IgD-negative memory B cell (primary cell): Measurements from ENCODE around the gene ESRRG. TPM values are rescaled to one million over a fixed set of nuclear protein-coding genes. Genes with fewer than 3 reads are reported as not detected.
A peak's percentile ranks its signal among the peaks of the same experiment; 100 is the strongest.

ENCODE experiments used
- H3K27ac Mint-ChIP-seq, 3 donors: one replicate each; pipeline ENCODE4 v1.8.0; 2020 to 2022; ENCODE audit warnings: mild to moderate bottlenecking in 3 of 3, mixed read lengths in 3 of 3, moderate library complexity in 1 of 3
- H3K27me3 Mint-ChIP-seq: one replicate; pipeline ENCODE4 v1.8.0; 2021; ENCODE audit warnings: mixed read lengths
- H3K36me3 Mint-ChIP-seq: one replicate; pipeline ENCODE4 v1.8.0; 2020; ENCODE audit warnings: mild to moderate bottlenecking, mixed read lengths
- H3K4me1 Mint-ChIP-seq, 3 donors: one replicate each; pipeline ENCODE4 v1.8.0; 2020 to 2022; ENCODE audit warnings: mixed read lengths in 3 of 3, mild to moderate bottlenecking in 1 of 3
- H3K4me3 Mint-ChIP-seq, 4 donors: one replicate each; pipeline ENCODE4 v1.8.0; 2020 to 2022; ENCODE audit warnings: mild to moderate bottlenecking in 4 of 4, mixed read lengths in 4 of 4, moderate library complexity in 3 of 4
- H3K9me3 Mint-ChIP-seq, 3 donors: one replicate each; pipeline ENCODE4 v1.8.0; 2020 to 2021; ENCODE audit warnings: mixed read lengths in 3 of 3, mild to moderate bottlenecking in 1 of 3
- polyA plus RNA-seq: library from polyadenylated mRNA; unstranded; fragments of 300-500 nt; fragmentation: Illumina TruSeq; gene quantifications from one replicate; pipeline ENCODE4 v1.2.3, GENCODE V29; 2021

Gene ESRRG
- polyA plus RNA-seq, 1 donor from 2014 or later: 0.43 TPM

DNA sequence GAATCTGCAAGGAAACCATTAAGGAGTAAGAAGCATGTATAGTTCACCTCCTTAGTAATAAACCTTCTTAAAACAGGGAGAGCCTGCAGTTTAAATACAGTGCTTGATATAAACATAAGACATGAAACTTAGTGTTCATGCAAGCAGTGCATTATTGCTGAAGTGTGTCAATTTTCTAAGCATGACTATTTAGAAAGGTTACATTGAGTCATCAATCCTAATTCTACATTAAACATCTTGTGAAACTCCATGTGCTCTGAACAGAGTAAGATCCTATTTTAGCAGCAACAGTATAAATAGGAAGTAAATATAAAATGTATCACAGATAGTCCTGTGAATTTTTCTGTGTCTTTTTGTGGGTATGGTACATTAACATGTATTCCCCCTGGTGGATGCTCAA, 135.5 kb downstream of the ESRRG start:
- peaks cover 2 to 5% (median 3%) of the 10 kb centered on the region in 3 donors for H3K9me3 Mint-ChIP-seq
- no peak overlapping the region for H3K4me3 Mint-ChIP-seq
- H3K36me3 Mint-ChIP-seq: no peaks in the 10 kb centered on the region
- no peaks in the 10 kb centered on the region for H3K27me3 Mint-ChIP-seq
- H3K27ac Mint-ChIP-seq: no peak overlapping the region
- peaks cover 0 to 2% (median 0%) of the 10 kb centered on the region in 3 donors for H3K4me1 Mint-ChIP-seq

DNA sequence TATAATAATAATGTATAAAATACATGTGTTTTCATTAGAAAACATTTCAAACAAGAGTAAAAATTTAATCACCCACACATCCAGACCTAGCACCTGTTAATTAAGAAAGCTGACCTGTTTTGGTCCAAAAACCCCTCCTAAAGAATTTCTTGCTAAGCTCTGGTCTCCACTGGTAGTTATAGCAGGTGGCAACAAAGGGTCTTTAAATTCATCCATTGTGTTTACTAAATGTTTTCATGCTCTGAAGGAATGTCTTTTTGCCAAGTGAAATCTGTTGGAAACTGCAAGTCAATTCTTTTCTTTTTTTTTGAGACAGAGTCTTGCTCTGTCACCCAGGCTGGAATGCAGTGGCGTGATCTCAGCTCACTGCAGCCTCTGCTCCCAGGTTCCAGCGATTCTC, 141.1 kb downstream of the ESRRG start:
- no peak overlapping the region for H3K4me3 Mint-ChIP-seq
- H3K36me3 Mint-ChIP-seq: no peaks in the 10 kb centered on the region
- peaks cover 2 to 5% (median 2%) of the 10 kb centered on the region in 3 donors for H3K9me3 Mint-ChIP-seq
- H3K27me3 Mint-ChIP-seq: peaks cover 2% of the 10 kb centered on the region
- H3K4me1 Mint-ChIP-seq: no peaks in the 10 kb centered on the region
- H3K27ac Mint-ChIP-seq: no peak overlapping the region

DNA sequence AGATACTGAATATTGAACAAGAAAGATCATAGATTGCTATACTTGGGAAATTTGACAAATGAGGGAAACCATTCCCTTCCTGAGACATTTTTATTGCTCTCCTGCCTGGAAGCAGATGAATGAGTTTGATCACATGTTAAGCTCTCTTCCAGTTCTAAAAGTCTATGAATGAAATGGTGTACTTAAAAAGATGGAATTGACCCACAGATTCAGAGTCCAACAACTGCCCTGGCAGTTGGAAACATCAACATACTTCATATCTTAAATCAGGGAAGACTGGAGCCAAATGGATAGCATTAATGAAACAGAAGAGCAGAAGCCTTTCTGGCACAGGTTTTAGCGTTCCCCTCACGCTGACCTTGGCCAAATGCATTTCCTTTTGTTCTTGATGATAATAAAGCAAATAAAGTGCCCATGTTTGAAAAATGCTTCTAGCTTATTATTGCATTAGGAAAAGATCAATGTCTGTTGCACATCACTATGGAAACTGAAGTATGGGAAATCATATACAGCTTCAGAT, 142.6 kb downstream of the ESRRG start:
- no peaks in the 10 kb centered on the region for H3K4me1 Mint-ChIP-seq
- peaks cover 2% of the 10 kb centered on the region for H3K27me3 Mint-ChIP-seq
- H3K36me3 Mint-ChIP-seq: no peaks in the 10 kb centered on the region
- peaks cover 2 to 5% (median 2%) of the 10 kb centered on the region in 3 donors for H3K9me3 Mint-ChIP-seq
- H3K27ac Mint-ChIP-seq: no peak overlapping the region
- H3K4me3 Mint-ChIP-seq: no peak overlapping the region

DNA sequence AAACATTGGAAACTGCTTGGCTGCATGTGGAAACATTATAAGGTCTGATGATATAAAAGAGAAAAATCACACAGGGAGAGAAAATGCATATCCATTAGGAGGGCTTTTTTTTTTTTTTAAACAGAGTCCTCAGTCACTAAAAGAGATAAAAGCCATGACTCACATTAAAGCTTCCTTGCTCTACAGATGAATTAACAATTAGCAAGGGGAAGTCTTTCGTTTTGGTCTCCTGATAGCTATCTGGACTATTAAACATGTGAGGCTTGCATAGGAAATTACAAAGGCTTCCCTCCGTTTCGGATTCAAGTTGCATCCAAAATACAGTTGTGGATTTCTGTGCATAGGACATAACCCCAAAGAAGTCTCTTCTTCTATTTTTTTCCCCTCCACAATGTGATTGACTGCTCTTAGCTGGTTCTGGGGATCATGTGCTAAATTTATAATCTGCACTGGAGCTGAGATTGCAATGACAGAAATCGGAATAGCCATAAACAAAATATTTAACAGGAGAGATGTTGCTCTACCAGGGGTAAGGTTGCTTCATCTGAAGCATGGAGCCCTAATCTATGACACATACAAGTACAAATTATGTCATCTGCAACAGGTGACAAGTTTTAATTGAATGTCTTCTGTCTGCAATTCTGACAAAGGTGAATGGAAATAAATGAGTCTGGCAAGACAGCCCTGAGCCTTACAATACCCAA, 146.8 kb downstream of the ESRRG start:
- Mint-ChIP-seq H3K4me1 (no peaks in the 10 kb centered on the region), H3K36me3 (no peaks in the 10 kb centered on the region), H3K9me3 (no peaks in the 10 kb centered on the region), H3K27ac (no peak overlapping the region), H3K27me3 (peaks cover 2% of the 10 kb centered on the region), H3K4me3 (no peak overlapping the region)

DNA sequence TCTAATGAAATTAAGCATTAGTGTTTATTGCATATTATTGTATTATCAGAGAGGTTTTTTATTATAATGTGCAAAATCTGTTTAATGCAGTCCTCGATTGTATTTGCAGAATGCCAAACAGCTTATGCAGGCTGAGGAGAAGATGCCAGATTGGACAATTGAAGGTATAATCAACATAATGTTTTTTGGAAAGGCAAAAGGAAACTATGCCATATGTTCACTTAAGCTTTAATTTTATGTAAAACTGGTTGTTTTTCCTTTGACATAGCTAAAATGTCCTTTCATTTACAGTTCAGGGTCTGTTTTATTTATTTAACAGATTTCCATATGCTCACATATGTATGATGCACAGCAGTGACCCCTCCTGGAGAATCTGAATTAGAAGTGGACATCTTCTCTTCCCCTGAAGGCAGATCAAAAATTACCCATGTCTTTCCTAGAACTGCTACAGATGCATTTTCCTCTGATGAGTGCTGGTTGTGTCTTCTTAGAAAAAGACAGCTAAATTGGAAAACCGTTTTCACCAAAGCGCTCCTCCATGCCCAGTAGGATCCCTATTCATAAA, 156.5 kb downstream of the ESRRG start:
- H3K27me3 Mint-ChIP-seq: peaks cover 7% of the 10 kb centered on the region
- no peak overlapping the region for H3K4me3 Mint-ChIP-seq
- H3K27ac Mint-ChIP-seq: no peak overlapping the region
- no peaks in the 10 kb centered on the region for H3K9me3 Mint-ChIP-seq
- H3K4me1 Mint-ChIP-seq: peaks cover 2 to 5% (median 3%) of the 10 kb centered on the region in 3 donors
- no peaks in the 10 kb centered on the region for H3K36me3 Mint-ChIP-seq

DNA sequence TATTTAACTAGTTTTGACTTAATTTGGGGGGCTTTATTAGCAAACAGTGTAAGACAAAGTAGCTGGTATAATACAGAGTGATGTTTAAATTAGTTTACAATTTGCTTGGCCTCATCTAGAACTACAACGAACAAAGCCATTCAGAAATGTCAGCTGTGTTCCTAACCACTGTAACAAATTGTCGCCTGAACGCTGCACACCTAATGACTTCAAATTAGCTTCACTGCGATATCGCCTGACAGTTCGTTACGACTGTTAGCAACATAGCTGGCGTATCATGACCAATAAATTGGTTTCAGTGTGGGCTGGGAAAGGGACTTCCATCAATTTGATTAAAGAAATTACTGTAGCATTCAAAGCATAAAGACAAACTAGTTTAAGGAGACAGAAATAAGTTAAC, 160.1 kb downstream of the ESRRG start:
- no peak overlapping the region for H3K27ac Mint-ChIP-seq
- H3K36me3 Mint-ChIP-seq: no peaks in the 10 kb centered on the region
- peaks cover 2 to 5% (median 3%) of the 10 kb centered on the region in 3 donors for H3K4me1 Mint-ChIP-seq
- peaks cover 2% of the 10 kb centered on the region for H3K27me3 Mint-ChIP-seq
- H3K9me3 Mint-ChIP-seq: no peaks in the 10 kb centered on the region
- H3K4me3 Mint-ChIP-seq: no peak overlapping the region

DNA sequence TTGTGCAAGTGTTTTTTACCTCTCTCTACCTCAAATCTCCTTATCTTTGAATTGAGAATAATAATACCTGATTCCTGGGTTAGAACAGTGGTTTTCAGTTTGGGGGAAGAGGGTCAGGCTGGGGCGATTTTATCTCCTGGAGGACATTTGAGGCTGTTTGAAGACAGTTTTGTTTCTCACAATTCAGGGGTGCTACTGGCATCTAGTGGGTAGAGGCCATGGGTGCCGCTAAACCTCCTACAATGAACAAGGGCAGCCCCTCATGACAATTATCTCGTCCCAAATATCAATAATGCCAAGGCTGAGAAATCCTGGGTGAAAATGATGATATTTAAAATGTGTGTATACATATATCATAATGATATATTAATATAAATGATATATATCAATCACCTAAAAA, 160.8 kb downstream of the ESRRG start:
- Mint-ChIP-seq H3K9me3 (no peaks in the 10 kb centered on the region), H3K4me1 (peaks cover 2 to 5% (median 3%) of the 10 kb centered on the region in 3 donors), H3K36me3 (no peaks in the 10 kb centered on the region), H3K27ac (no peak overlapping the region), H3K27me3 (peaks cover 2% of the 10 kb centered on the region), H3K4me3 (no peak overlapping the region)

DNA sequence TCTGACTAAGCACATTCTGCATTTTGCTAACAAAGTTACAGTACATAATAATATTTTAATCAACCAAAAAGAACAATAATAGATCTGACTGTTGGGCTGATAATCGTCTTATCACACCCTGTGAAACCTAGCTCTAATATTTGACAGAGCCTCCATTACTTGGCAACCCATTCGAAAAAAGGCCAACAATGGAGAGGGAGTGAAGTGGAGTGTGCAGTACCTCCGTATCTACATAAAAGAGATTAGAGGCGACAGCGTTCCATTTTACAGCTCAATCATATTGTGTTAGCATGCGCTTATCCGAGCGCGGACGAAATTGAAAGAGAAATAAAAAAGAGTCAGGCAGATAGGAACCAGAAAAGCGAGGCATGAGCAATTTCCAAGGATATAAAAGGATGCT, 162.7 kb downstream of the ESRRG start:
- Mint-ChIP-seq H3K27me3 (no peaks in the 10 kb centered on the region), H3K36me3 (no peaks in the 10 kb centered on the region), H3K4me1 (peaks cover 2 to 5% (median 3%) of the 10 kb centered on the region in 3 donors), H3K27ac (no peak overlapping the region), H3K4me3 (no peak overlapping the region), H3K9me3 (no peaks in the 10 kb centered on the region)

DNA sequence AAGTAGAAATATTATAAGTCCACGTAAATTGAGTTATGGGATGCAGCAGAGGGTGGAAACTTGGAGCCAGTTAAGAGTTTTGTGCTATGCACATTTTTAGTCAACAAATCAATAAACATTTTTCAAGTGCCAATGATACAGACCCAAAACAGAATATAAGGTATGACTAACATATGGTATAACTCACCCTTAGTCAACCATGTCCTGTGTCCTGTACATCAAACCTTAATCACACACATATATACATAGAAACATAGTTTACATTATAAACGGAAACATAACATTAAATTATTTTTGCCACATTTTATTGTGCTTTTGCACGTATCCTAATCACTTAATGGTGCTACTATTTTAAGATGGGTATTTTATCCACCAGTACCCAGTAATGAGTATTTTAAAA, 163.9 kb downstream of the ESRRG start:
- H3K27ac Mint-ChIP-seq: no peak overlapping the region
- H3K4me1 Mint-ChIP-seq: peaks cover 5 to 6% (median 5%) of the 10 kb centered on the region in 3 donors
- H3K4me3 Mint-ChIP-seq: no peak overlapping the region
- H3K9me3 Mint-ChIP-seq: no peaks in the 10 kb centered on the region
- H3K36me3 Mint-ChIP-seq: no peaks in the 10 kb centered on the region
- no peaks in the 10 kb centered on the region for H3K27me3 Mint-ChIP-seq

DNA sequence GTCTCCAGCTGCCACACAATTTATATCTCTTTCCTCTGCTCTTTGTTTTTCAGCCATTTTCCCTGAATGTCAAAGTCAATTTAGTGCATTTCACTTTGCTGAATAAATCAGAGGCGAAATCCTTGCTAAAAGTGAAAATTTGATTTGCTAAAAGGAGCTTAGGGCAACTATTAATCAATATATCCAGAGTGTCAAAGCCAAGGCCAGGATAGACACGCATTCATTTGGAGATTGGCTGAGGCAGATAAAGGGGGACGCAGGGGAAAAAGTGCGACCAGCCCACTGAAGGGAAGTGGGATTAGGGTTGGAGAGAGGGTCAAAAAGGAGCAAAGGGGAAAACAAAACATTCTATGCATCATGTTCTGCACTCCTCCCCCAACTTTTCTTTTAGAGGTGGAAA, 167.6 kb downstream of the ESRRG start:
- Mint-ChIP-seq H3K36me3 (no peaks in the 10 kb centered on the region), H3K27ac (no peak overlapping the region), H3K27me3 (no peaks in the 10 kb centered on the region), H3K4me3 (no peak overlapping the region), H3K4me1 (peaks cover 0 to 3% (median 3%) of the 10 kb centered on the region in 3 donors), H3K9me3 (no peaks in the 10 kb centered on the region)

DNA sequence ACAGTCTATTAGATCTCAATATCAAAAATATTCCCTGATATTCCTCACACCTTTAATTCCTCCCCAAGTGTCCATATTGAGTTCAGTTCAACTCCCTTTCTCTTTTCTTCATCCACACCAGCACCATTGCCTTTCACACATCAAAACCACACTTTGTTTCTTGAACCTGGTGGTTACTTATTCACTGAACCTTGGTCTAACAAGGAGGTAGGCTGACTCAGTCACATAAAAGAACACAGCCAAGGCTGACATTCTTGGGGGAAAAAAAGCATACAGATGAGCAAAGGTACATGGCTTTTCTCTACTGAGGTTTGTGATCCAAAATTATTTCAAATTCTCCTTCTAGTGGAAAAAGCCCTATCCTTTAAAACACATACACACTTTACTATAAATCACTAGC, 168.3 kb downstream of the ESRRG start:
- Mint-ChIP-seq H3K4me1 (peaks cover 0 to 3% (median 3%) of the 10 kb centered on the region in 3 donors), H3K36me3 (no peaks in the 10 kb centered on the region), H3K27ac (no peak overlapping the region), H3K9me3 (no peaks in the 10 kb centered on the region), H3K27me3 (no peaks in the 10 kb centered on the region), H3K4me3 (no peak overlapping the region)

DNA sequence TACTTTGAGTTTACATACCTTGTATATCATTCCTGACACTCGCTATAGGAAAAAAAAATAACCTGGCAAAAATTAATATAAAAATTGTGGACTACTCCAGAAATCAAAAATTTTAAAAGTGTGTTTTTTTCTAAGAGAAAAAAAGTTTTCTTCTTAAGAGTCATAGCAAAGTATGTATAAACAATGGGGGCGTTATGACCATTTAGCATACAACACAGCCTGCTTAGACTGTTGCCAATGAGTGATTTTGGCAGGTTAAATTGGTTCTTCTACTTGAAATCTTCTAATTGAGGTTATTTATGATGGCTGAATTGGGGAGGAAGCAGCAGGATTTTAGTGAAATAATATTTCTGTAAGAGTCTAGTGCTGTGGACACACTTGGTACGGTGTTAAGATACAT, 169.5 kb downstream of the ESRRG start:
- Mint-ChIP-seq H3K9me3 (no peaks in the 10 kb centered on the region), H3K27me3 (no peaks in the 10 kb centered on the region), H3K36me3 (no peaks in the 10 kb centered on the region), H3K4me3 (no peak overlapping the region), H3K27ac (no peak overlapping the region), H3K4me1 (peaks cover 0 to 3% (median 3%) of the 10 kb centered on the region in 3 donors)

DNA sequence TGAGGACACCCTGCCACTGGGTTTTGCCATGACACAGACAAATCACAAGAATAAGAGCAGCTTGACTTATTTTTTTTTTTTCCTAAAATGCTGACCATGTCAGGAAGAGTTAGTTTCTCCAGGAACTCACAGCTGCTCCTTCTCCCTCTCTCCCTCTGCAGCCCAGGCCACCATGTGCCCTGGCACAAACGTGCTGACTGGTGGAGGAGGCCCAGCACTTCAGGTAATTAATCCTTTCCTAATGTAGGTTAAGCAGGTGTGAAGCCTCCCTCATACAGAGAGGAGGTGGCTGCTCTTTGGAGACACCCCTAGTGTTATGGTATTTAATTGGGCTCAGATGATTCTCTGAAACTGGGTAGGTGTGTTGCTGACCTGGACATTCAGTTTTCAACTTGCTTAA, 170.2 kb downstream of the ESRRG start:
- Mint-ChIP-seq H3K36me3 (no peaks in the 10 kb centered on the region), H3K4me1 (peaks cover 0 to 3% (median 3%) of the 10 kb centered on the region in 3 donors), H3K27me3 (no peaks in the 10 kb centered on the region), H3K9me3 (no peaks in the 10 kb centered on the region), H3K4me3 (no peak overlapping the region), H3K27ac (no peak overlapping the region)

DNA sequence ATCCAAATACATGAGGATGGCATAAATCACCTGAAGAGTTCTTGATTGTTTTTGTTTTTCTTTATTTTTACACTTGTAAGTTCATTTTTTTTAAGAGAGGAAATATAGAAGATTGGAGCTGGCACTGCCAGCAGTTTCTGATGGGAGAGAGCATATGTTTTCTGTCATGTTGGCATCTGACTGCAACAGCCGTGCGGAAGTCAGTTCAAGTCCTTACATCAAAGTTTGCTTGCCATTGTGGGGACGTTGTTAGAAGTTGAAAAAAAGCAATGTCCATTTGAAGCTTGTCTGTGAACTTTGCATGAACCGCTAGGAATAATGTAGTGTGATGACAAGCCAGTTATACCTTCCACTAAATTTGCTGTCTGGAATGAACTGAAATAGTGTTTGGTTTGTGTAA, 173.4 kb downstream of the ESRRG start:
- Mint-ChIP-seq H3K9me3 (no peaks in the 10 kb centered on the region), H3K36me3 (no peaks in the 10 kb centered on the region), H3K4me3 (peak overlapping the region in 1 of 4 donors; percentile 12), H3K4me1 (peaks cover 0 to 2% (median 1%) of the 10 kb centered on the region in 3 donors), H3K27me3 (no peaks in the 10 kb centered on the region), H3K27ac (no peak overlapping the region)

DNA sequence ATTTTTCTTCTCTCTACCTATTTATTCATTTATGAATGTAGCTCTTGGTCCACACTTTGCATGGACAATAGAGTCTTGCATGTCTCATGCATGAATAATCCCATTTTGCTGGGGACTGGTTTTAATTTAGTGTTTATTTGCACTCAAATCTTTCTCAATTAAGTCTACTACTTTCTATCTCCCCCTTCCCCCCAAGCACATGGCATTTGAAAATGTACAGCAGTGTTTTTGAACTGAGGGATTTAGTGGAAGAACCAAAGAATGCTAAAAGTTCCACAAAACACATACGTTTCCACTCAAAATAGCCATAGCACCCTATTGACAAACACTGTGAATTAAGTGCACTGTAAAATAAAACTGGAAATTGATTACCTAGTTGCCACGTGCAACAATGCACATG, 180.5 kb downstream of the ESRRG start:
- Mint-ChIP-seq H3K9me3 (no peaks in the 10 kb centered on the region), H3K27ac (no peak overlapping the region), H3K36me3 (no peaks in the 10 kb centered on the region), H3K4me3 (no peak overlapping the region), H3K27me3 (peaks cover 2% of the 10 kb centered on the region), H3K4me1 (no peaks in the 10 kb centered on the region)

DNA sequence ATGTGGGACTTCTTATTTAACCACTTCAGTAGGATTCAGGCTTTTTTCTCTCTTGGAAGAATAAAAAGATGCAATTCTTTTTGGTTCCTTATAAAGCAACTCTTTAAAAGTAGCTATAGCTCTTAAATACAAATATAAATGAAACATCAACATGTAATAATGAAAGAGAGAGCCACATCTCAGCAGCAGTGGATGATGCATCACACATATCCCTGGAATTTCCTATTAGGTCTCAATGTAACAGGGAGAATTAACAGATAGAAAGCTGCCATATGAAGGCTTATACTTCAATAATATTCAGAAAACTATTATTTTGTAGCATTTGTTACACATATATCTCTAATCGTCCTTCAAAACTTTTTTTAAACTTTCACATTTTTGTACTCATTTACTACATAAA, 181.0 kb downstream of the ESRRG start:
- Mint-ChIP-seq H3K4me3 (no peak overlapping the region), H3K4me1 (no peaks in the 10 kb centered on the region), H3K27me3 (peaks cover 3% of the 10 kb centered on the region), H3K27ac (no peak overlapping the region), H3K36me3 (no peaks in the 10 kb centered on the region), H3K9me3 (no peaks in the 10 kb centered on the region)
